ENCODE results near the gene CYTIP. TPM values are rescaled to one million over a fixed set of nuclear protein-coding genes. Genes with fewer than 3 reads are reported as not detected.
A peak's percentile ranks its signal among the peaks of the same experiment; 100 is the strongest.
"Not testable (repeated sequence)": the region's sequence is repeated elsewhere in the genome, so short reads cannot be mapped to it uniquely, and the experiment has no call there.

CYTIP gene
- total and polyA plus RNA-seq, 9 of the 15 experiments (the other 6 are each of a cell fraction or from before 2014, with no cell fraction given): 0.03 to 0.35 (median 0.26) TPM; not detected in 1

GRCh38 chr2:157368508-157368907 is 75.4 kb downstream of the CYTIP start:
- Histone ChIP-seq H3K9ac (ENCODE audit: insufficient read depth in 1 of 2, low read depth in 2 of 2, low read length in 2 of 2) (peak overlapping the region in 1 of 2 experiments; percentile 13; a peak in 1 of 4 replicates), H3K4me2 (ENCODE audit: insufficient read depth, low read length) (peak overlapping the region; percentile 71), H3K4me3 (peak overlapping the region; percentile 28; the same call in 1 of the 2 replicates), H2AFZ (ENCODE audit: low read depth, low read length) (peak overlapping the region; percentile 94)
- ATAC-seq (peak; percentile 73), DNase-seq (ENCODE audit: extremely low read depth in 1 of 4, low spot score in 3 of 4) (peak in 1 of 4 experiments; percentile 11)
- H3K9me1 ChIP-seq (ENCODE audit: control insufficient read depth, insufficient read depth, low read length); H3K27ac ChIP-seq (ENCODE audit: extremely low read depth, low read depth, low read length); CTCF ChIA-PET (ENCODE audit: low intra/inter-chr PET ratio); H3K4me1 ChIP-seq (replicated peaks in 1 of 2; ENCODE audit: control insufficient read depth in 2 of 2, insufficient read depth in 2 of 2, low read length in 2 of 2); H3K79me2 ChIP-seq (ENCODE audit: control insufficient read depth, insufficient read depth, low read length); H3K36me3 ChIP-seq (ENCODE audit: control insufficient read depth, insufficient read depth, low read length); H3K9me3 ChIP-seq (replicated peaks; ENCODE audit: control insufficient read depth, insufficient read depth, low read depth, low read length); FAIRE-seq; intact Hi-C loops (cut with micrococcal nuclease); in situ Hi-C loops (cut with MboI); H4K20me1 ChIP-seq (replicated peaks; ENCODE audit: control insufficient read depth, insufficient read depth, low read length); H3K27me3 ChIP-seq (ENCODE audit: control insufficient read depth in 2 of 2, insufficient read depth in 2 of 2, low read length in 2 of 2): not testable (repeated sequence)
- POLR2A ChIA-PET: interaction anchor here (0.7 kb wide), 1 partner anchor 61 kb away, joined by 4 read pairs; no protein-coding TSS in a partner anchor
- TF ChIP-seq YY1 (IDR thresholded peaks at IDR 0.05; ENCODE audit: borderline replicate concordance in 1 of 3, control insufficient read depth in 1 of 3, extremely low read depth in 1 of 3, insufficient read depth in 3 of 3, insufficient read length in 1 of 3, insufficient replicate concordance in 2 of 3, low read depth in 1 of 3, low read length in 2 of 3): peak in 1 of 3 experiments; percentile 40
- TF ChIP-seq NFRKB (IDR thresholded peaks at IDR 0.05; ENCODE audit: low read depth): 0 out of 2 replicates have a peak, but pooled peaks have one; percentile 23
- TF ChIP-seq EHMT2 (IDR thresholded peaks at IDR 0.05): 0 out of 2 replicates have a peak, but pooled peaks have one; percentile 41
- TSS peak; percentile 29 for BruUV-seq (replicated peaks)
- WGBS (ENCODE audit: insufficient coverage, low coverage, missing lambda C conversion rate): 6% methylated on average over 14 of the region's 25 CpGs

GRCh38 chr2:157367704-157368103 is 76.2 kb downstream of the CYTIP start:
- Histone ChIP-seq H3K4me3 (no peak overlapping the region), H3K9me1 (ENCODE audit: control insufficient read depth, insufficient read depth, low read length) (no peaks in the 10 kb centered on the region), H3K4me2 (ENCODE audit: insufficient read depth, low read length) (no peak overlapping the region), H3K9ac (ENCODE audit: insufficient read depth in 1 of 2, low read depth in 2 of 2, low read length in 2 of 2) (no peak overlapping the region), H3K27me3 (ENCODE audit: control insufficient read depth in 2 of 2, insufficient read depth in 2 of 2, low read length in 2 of 2) (no peaks in the 10 kb centered on the region), H3K36me3 (ENCODE audit: control insufficient read depth, insufficient read depth, low read length) (no peaks in the 10 kb centered on the region), H3K4me1 (replicated peaks in 1 of 2; ENCODE audit: control insufficient read depth in 2 of 2, insufficient read depth in 2 of 2, low read length in 2 of 2) (no peaks in the 10 kb centered on the region), H3K27ac (ENCODE audit: extremely low read depth, low read depth, low read length) (no peak overlapping the region), H4K20me1 (replicated peaks; ENCODE audit: control insufficient read depth, insufficient read depth, low read length) (no peaks in the 10 kb centered on the region), H3K9me3 (replicated peaks; ENCODE audit: control insufficient read depth, insufficient read depth, low read depth, low read length) (no peaks in the 10 kb centered on the region), H3K79me2 (ENCODE audit: control insufficient read depth, insufficient read depth, low read length) (no peaks in the 10 kb centered on the region), H2AFZ (ENCODE audit: low read depth, low read length) (peak overlapping the region; percentile 94; the same call in 1 of the 2 replicates)
- ATAC-seq (no peak), DNase-seq (ENCODE audit: extremely low read depth in 1 of 4, low spot score in 3 of 4) (no peak), FAIRE-seq (no peak)
- ChIA-PET POLR2A (no interaction called here), CTCF (ENCODE audit: low intra/inter-chr PET ratio) (interaction anchor here (0.6 kb wide), 1 partner anchor 125 kb away, joined by 3 read pairs; no protein-coding TSS in a partner anchor)
- in situ Hi-C loops (cut with MboI): no loop called here
- TF ChIP-seq RNF219 (CRISPR knock-in tag; IDR thresholded peaks at IDR 0.05) (no peak), CEBPG (CRISPR knock-in tag; IDR thresholded peaks at IDR 0.05) (no peak), CEBPG (tag; conservative IDR thresholded peaks at IDR 0.05 in 1 of 2, IDR thresholded peaks at IDR 0.05 in 1 of 2) (0 out of 4 replicates have a peak, but pooled peaks of 1 of the 2 experiments have one; percentile 14), CEBPB (tag; IDR thresholded peaks at IDR 0.05) (peak; percentile 56; the same call in 1 of the 2 replicates)
- intact Hi-C loops (cut with micrococcal nuclease): no loop called here
- 0% methylated on average over 1 of the region's 1 CpG for WGBS (ENCODE audit: insufficient coverage, low coverage, missing lambda C conversion rate)
- no TSS peak for BruUV-seq (replicated peaks)
